COLO668 (cell line): Measurements from ENCODE around the gene NDUFA11.

Experiments
- DNase-seq: peaks from one replicate; lab custom pipeline; 2025; ENCODE audit not compliant: unreplicated experiment; lab: John Stamatoyannopoulos, UW

The NDUFA11 gene

GRCh38 chr19:5932609-5933262 lies 29.1 kb upstream of the NDUFA11 start:
- DNase-seq: no peak

GRCh38 chr19:5932146-5932545 lies 28.6 kb upstream of the NDUFA11 start:
- DNase-seq: no peak

DNA sequence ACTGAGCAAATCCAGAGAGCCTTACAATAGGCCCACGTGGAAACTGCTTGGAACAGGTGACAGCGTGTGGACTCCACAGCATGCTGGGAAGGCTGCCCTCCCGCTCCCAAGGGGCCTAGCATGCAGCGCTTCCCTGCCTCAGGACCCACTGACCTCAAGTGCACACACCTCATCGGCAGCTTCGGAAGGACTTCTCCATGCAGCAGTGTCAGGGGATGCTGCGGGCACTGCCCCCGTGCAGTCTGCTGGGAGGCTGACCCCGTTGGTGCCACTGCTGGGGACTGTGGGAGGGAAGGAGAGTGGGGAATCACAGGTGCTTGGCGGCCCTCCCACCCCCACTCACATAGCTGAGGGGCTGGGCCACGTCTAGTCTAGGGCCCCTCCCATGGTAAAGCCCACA lies 27.7 kb upstream of the NDUFA11 start:
- DNase-seq: no peak

- no peak for DNase-seq
These were observed 26.0 kb upstream of the NDUFA11 start for GRCh38 chr19:5929625-5930024.

- no peak for DNase-seq
These were observed 25.6 kb upstream of the NDUFA11 start for GRCh38 chr19:5929179-5929578.

GRCh38 chr19:5927441-5927821 lies 23.8 kb upstream of the NDUFA11 start:
- DNase-seq: no peak

DNA sequence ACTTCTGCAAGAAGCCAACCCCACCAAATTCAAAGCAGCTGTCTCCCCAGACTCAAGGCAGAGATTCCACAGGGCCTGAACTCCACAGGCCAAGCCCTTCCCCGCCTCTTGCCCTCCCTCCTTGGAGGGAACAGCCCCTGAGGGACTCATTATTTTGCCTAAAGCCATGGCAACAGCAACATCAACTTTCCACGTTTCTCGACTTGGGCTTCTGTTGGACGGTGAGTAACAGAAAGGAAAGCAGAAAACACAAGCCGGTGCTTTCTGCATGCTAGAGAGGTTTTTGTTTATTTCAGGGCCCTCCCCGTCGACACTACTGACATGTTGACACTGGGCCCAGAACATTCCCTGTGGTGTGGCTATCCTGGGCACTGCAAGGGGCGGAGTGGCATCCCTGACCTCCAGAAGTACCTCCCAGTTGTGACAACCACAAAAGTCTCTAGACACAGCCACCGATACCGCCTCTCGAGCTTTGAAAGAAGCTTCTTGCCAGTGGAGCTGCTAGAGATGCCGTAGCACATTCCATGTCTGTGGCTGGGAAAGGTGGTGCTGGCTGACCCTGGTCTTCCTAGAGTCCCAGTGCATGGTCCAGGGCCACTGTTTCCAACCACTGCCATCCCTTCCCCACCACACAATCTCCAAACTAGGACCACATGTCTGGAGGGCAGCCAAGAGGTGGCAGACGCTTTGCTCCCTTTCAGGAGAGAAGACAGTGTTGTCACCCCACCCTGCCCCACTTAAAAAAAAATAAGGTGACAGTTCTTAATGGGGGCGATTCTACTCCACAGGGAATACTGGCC lies 23.3 kb upstream of the NDUFA11 start:
- no peak for DNase-seq

DNA sequence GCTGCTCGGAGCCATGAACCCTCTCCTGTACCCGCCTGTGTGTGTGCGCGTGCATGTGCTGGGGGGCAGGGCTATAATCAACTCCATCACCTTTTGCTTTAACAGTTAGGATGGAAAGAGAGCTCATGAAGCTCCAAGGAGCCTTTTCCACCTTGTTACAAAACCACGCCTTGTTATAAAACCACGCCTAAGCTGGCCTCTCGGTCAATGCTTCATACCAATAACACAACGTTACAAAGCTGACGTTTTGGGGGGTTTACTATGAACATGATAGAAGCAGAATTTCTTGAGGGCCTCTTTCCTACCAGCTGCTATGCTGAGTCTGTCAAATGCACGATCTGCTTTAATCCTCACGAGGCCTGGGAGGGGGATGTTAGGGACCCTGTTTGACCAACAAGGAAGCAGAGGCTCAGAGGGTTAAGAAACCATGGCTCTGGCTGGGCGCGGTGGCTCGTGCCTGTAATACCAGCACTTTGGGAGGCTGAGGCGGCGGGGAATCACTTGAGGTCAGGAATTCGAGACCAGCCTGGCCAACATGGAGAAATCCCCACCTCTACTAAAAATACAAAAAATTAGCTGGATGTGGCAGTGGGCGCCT lies 22.3 kb upstream of the NDUFA11 start:
- no peak for DNase-seq

- no peak for DNase-seq
These were observed 19.8 kb upstream of the NDUFA11 start for GRCh38 chr19:5923356-5923755.

DNA sequence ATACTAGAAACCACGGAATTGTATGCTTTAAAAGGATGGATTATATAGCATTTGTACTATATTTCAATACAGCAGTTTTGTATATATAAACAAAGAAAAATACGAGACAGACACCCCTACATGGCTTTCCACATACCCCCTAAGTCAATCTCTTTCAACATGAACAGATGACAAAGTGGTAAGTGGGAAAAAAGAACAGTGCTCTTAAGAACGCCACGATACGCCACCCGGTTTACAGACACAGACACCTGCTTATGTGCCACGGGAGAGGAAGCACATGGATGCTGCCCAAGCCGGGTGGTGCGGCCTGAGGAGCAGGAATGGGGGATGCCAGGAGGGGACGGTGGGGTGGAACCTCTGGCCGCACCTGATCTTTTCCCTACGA lies 18.6 kb upstream of the NDUFA11 start:
- no peak for DNase-seq

- no peak for DNase-seq
These were observed 18.0 kb upstream of the NDUFA11 start for GRCh38 chr19:5921516-5922160.

- no peak for DNase-seq
These were observed 15.0 kb upstream of the NDUFA11 start for GRCh38 chr19:5918463-5919079.

GRCh38 chr19:5917431-5918107 lies 14.0 kb upstream of the NDUFA11 start:
- DNase-seq: no peak

DNA sequence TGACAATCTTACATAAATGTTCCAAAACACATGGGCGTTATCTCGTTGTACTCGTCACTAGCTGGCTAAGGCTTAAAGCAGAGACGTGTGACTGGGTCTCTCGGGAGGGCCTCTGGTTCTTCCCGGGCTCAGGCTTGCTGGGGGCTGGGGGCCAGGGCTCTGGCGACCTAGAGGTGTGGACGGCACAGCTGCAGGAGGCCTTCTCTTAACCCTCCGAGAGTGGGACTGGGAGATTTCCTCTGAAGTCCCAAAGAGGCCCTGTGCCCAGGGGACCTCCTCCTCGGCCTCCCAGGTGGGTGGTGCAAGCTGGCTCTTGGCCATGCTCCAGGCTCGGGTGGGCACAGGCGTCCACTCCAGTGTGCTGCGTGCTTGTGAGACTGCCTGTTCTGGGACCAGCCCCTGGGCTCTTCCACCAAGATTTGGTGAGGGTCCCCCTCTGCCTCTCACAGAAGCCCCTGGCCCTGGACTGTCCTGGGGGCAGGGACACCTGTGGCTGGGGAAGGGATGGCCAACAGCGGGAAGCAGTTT lies 12.7 kb upstream of the NDUFA11 start:
- DNase-seq: no peak

- DNase-seq: no peak
These were observed 12.2 kb upstream of the NDUFA11 start for GRCh38 chr19:5915782-5916165.

DNA sequence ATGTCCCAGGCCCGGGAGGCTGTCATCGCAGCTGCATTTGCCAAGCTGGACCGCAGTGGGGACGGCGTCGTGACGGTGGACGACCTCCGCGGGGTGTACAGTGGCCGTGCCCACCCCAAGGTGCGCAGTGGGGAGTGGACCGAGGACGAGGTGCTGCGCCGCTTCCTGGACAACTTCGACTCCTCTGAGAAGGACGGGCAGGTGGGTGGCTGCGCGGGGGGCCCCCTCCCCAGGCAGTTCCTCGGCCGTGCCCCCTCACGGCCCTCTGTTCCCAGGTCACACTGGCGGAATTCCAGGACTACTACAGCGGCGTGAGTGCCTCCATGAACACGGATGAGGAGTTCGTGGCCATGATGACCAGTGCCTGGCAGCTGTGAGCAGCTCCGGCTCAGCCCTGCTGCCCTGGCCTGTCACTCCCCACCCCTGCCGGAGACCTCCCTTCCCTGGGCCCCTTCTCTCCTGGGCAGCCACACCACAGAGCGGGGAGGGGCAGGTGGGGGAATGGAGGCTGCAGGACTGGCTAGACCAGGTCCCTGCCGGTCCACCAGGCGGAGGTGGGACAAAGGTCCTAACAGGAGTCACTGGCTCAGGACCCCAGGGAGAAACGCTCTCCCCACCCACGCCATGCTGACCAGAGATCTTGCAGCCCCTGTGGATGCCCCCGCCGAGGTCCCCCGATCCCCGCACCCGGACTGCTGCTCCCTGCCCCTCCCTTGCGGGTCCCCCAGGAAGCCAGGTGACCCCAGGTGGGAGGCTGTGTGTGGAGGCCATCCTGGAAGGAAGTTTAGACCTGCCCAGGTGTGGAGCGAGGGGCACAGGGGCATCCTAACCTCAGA lies 11.6 kb upstream of the NDUFA11 start:
- DNase-seq: no peak

DNA sequence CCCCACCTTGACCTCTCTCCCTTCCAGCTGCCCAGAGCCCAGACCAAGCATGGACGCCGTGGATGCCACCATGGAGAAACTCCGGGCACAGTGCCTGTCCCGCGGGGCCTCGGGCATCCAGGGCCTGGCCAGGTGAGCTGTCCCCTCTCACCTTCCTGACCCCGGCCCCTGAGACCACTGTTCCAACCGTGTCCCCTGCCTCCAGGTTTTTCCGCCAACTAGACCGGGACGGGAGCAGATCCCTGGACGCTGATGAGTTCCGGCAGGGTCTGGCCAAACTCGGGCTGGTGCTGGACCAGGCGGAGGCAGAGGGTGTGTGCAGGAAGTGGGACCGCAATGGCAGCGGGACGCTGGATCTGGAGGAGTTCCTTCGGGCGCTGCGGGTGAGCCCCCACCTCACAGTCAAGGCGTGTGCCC lies 10.8 kb upstream of the NDUFA11 start:
- no peak for DNase-seq

DNA sequence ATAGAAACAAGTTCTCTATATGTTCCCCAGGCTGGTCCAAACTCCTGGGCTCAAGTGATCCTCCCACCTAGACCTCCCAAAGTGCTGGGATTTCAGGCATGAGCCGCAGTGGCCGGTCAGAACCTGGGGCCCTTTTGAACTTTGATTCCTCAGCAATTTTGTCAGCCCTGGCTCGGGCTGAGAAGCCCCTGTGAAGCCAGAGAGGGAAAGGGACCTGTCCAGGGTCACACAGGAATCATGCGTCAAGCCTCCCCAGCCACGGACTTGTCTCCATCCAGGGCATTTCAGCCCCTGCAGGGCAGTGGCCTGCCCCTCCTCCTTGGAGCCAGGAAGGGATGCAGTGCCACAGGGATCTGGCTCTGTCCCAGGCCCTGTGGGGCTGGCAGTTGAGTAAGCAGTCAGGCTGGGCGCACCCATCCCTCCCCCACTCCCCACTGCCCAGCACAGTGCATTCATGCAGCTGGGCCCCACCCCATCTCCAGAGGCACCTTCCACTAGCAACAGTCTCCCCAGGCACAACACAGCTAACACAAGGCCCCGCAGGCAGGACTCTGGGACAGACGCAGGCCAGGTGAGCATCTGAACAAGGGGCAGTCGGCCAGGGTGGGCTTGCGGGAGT lies 10.3 kb upstream of the NDUFA11 start, which contains the start of gene CAPS:
Gene CAPS (plus strand): TSS at position 516 of the 619 bp plus-strand sequence. CDS start 153 bp downstream, outside the sequence.
- no peak for DNase-seq

- no peak for DNase-seq
These were observed 7.8 kb upstream of the NDUFA11 start for GRCh38 chr19:5911366-5911765.
